ENCODE data around the gene TRIM54. TPM values are rescaled to one million over a fixed set of nuclear protein-coding genes. Genes with fewer than 3 reads are reported as not detected.

TRIM54 gene
- total and polyA plus RNA-seq, 9 donors: 45.5 to 106 (median 74.0) TPM

- no peak for DNase-seq
Measured at GRCh38 chr2:27353762-27354596, 71.8 kb downstream of the TRIM54 start.

DNA sequence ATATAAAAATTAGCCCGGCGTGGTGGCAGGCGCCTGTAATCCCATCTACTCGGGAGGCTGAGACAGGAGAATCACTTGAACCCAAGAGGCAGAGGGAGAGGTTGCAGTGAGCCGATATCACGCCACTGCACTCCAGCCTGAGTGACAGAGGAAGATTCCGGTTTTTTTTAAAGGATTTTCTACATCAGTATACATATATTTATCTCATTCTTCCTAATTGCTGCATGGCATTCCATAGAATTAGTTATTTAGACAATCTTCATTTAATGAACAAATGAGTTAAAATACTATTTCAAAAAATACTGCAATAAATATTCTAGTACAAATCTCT lies 72.3 kb downstream of the TRIM54 start:
- no peak for DNase-seq
- H3K36me3 ChIP-seq (ENCODE audit: control insufficient read depth, insufficient read depth, low read length): no peaks in the 10 kb centered on the region
- no peaks in the 10 kb centered on the region for H3K9me3 ChIP-seq (replicated peaks; ENCODE audit: control insufficient read depth, low read depth, low read length)
- no peak overlapping the region for H3K4me3 ChIP-seq (ENCODE audit: low read length)
- H3K27ac ChIP-seq (ENCODE audit: low read length): no peak overlapping the region
- peaks cover 17% of the 10 kb centered on the region for H3K4me1 ChIP-seq (ENCODE audit: control insufficient read depth, insufficient read depth, low read length)
- no peaks in the 10 kb centered on the region for H3K27me3 ChIP-seq (ENCODE audit: control insufficient read depth, insufficient read depth, low read length)
- WGBS (ENCODE audit: insufficient coverage): 92% methylated on average over 4 of the region's 7 CpGs

More at GRCh38 chr2:27353762-27354596, 71.8 kb downstream of the TRIM54 start:
- Histone ChIP-seq H3K27me3 (ENCODE audit: control insufficient read depth, insufficient read depth, low read length) (no peaks in the 10 kb centered on the region), H3K27ac (ENCODE audit: low read length) (no peak overlapping the region), H3K36me3 (ENCODE audit: control insufficient read depth, insufficient read depth, low read length) (no peaks in the 10 kb centered on the region), H3K4me3 (ENCODE audit: low read length) (no peak overlapping the region), H3K9me3 (replicated peaks; ENCODE audit: control insufficient read depth, low read depth, low read length) (no peaks in the 10 kb centered on the region), H3K4me1 (ENCODE audit: control insufficient read depth, insufficient read depth, low read length) (peaks cover 17% of the 10 kb centered on the region)
- 67% methylated on average over 3 of the region's 7 CpGs for WGBS (ENCODE audit: insufficient coverage)

DNA sequence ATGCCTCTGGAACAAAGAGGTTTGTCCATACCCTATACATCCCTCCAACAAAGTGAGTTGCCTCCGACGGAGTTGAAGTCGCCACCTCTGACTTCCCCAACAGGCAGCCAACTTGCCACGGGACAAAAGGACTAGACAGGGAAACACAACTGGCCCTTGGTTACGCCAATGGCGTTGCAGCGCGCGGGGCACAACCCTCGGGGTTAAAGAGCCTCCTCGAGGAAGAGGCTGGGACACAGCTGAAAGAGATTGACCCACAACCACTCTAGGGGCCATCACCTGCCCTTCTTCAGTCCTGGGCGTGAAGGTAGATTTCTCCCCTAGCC lies 73.8 kb downstream of the TRIM54 start:
- Histone ChIP-seq H3K36me3 (ENCODE audit: control insufficient read depth, insufficient read depth, low read length) (no peaks in the 10 kb centered on the region), H3K27ac (ENCODE audit: low read length) (peak overlapping the region; percentile 95), H3K4me1 (ENCODE audit: control insufficient read depth, insufficient read depth, low read length) (peaks cover 17% of the 10 kb centered on the region), H3K27me3 (ENCODE audit: control insufficient read depth, insufficient read depth, low read length) (no peaks in the 10 kb centered on the region), H3K4me3 (ENCODE audit: low read length) (peak overlapping the region; percentile 84), H3K9me3 (replicated peaks; ENCODE audit: control insufficient read depth, low read depth, low read length) (no peaks in the 10 kb centered on the region)
- 0% methylated on average over 12 of the region's 12 CpGs for WGBS (ENCODE audit: insufficient coverage)
- DNase-seq: peak; percentile 42

DNA sequence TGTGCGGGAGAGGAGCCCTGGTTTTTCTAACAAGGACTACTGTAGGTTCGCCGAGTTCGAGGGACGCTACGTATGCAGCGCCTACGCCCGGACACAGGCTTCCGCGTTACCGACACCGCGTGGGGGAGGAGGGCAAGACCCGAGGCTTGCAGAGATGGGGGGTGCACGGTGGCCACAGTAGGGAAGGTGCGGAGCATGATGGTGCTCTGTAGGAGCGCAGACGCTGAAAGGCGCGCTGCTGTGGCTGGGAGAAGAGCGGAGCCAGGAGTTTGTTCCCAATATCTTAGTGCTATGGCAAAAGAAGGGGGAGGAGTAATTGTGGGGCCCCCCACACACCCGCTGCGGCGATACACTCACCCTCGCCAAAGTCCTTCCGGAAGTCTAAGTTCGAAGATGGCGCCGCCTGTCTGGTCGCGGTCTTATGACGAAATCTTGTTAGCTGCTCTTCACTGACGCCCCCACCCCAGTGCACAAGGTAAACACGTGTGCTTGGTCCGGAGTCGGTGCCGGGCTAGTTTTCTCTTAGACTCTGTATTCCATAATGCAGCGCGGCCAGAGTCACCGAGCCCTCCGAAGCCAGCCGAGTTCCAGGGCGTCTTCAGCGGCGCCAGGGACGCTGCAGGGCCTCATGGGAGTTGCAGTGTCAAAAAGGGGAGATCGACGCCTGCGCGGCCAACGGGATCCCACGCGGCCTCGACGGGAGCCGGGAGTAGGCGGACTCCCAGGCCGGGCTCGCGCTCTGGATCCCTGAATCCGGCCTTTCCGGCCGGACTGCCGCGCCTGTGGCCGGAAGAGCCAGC lies 74.4 kb downstream of the TRIM54 start, which contains the start of gene GTF3C2:
Gene GTF3C2, minus strand, starts transcription at position 383 of the 800 bp plus-strand sequence. CDS start 13,210 bp downstream, outside the sequence.
- Histone ChIP-seq H3K36me3 (ENCODE audit: control insufficient read depth, insufficient read depth, low read length) (no peaks in the 10 kb centered on the region), H3K4me1 (ENCODE audit: control insufficient read depth, insufficient read depth, low read length) (peaks cover 17% of the 10 kb centered on the region), H3K27me3 (ENCODE audit: control insufficient read depth, insufficient read depth, low read length) (no peaks in the 10 kb centered on the region), H3K4me3 (ENCODE audit: low read length) (peak within 1 kb of the TSS; percentile 84), H3K9me3 (replicated peaks; ENCODE audit: control insufficient read depth, low read depth, low read length) (no peaks in the 10 kb centered on the region), H3K27ac (ENCODE audit: low read length) (peak within 1 kb of the TSS; percentile 95)
- DNase-seq: peak; percentile 99
- WGBS (ENCODE audit: insufficient coverage): under 1% methylated on average over 67 of the region's 67 CpGs

Other genes with a start within 250 kb of the TRIM54 start
- gene TMEM214, start 249.5 kb upstream of the TRIM54 start, total RNA-seq: 31.3 TPM
- gene TMEM214, start 249.5 kb upstream of the TRIM54 start, polyA plus RNA-seq (ENCODE audit: insufficient read depth in 1 of 8, insufficient read length in 8 of 8, low replicate concordance in 1 of 8): 10 to 100 TPM; 60.9 to 78.4 (median 69.2) TPM
- 12.4 TPM for gene AGBL5, start 230.8 kb upstream of the TRIM54 start, total RNA-seq
- gene AGBL5, start 230.8 kb upstream of the TRIM54 start, polyA plus RNA-seq (ENCODE audit: insufficient read depth in 1 of 8, insufficient read length in 8 of 8, low replicate concordance in 1 of 8): 10 to 100 TPM; 16.8 to 22.6 (median 20.5) TPM
- gene OST4, start 210.8 kb upstream of the TRIM54 start, total RNA-seq: 376 TPM
- gene OST4, start 210.8 kb upstream of the TRIM54 start, polyA plus RNA-seq (ENCODE audit: insufficient read depth in 1 of 8, insufficient read length in 8 of 8, low replicate concordance in 1 of 8): 100 to 1,000 TPM; 216 to 304 (median 252) TPM
- 76.9 TPM for gene EMILIN1, start 203.8 kb upstream of the TRIM54 start, total RNA-seq
- gene EMILIN1, start 203.8 kb upstream of the TRIM54 start, polyA plus RNA-seq (ENCODE audit: insufficient read depth in 1 of 8, insufficient read length in 8 of 8, low replicate concordance in 1 of 8): 100 to 1,000 TPM in 6 of 8 donors, 10 to 100 TPM in 2; 66.4 to 146 (median 113) TPM
- gene KHK, start 195.7 kb upstream of the TRIM54 start, total RNA-seq: 1.5 TPM
- gene KHK, start 195.7 kb upstream of the TRIM54 start, polyA plus RNA-seq (ENCODE audit: insufficient read depth in 1 of 8, insufficient read length in 8 of 8, low replicate concordance in 1 of 8): 10 to 100 TPM in 1 of 8 donors, 1 to 10 TPM in 7; 1.8 to 11.4 (median 2.3) TPM
- 6.7 TPM for gene CGREF1, start 163.3 kb upstream of the TRIM54 start, total RNA-seq
- 1 to 10 TPM in 7 of 8 donors, under 1 TPM in 1; 0.76 to 6.2 (median 1.9) TPM for gene CGREF1, start 163.3 kb upstream of the TRIM54 start, polyA plus RNA-seq (ENCODE audit: insufficient read depth in 1 of 8, insufficient read length in 8 of 8, low replicate concordance in 1 of 8)
- 0.09 TPM for gene ABHD1, start 158.6 kb upstream of the TRIM54 start, total RNA-seq
- gene ABHD1, start 158.6 kb upstream of the TRIM54 start, polyA plus RNA-seq (ENCODE audit: insufficient read depth in 1 of 8, insufficient read length in 8 of 8, low replicate concordance in 1 of 8): under 1 TPM; 0.04 to 0.45 (median 0.25) TPM
- gene PREB, start 147.8 kb upstream of the TRIM54 start, total RNA-seq: 26.9 TPM
- 10 to 100 TPM; 30.6 to 38.9 (median 36.2) TPM for gene PREB, start 147.8 kb upstream of the TRIM54 start, polyA plus RNA-seq (ENCODE audit: insufficient read depth in 1 of 8, insufficient read length in 8 of 8, low replicate concordance in 1 of 8)
- not detected for gene PRR30, start 143.0 kb upstream of the TRIM54 start, total RNA-seq
- not detected for gene PRR30, start 143.0 kb upstream of the TRIM54 start, polyA plus RNA-seq (ENCODE audit: insufficient read depth in 1 of 8, insufficient read length in 8 of 8, low replicate concordance in 1 of 8)
- gene TCF23, start 133.4 kb upstream of the TRIM54 start, total RNA-seq: 0.35 TPM
- gene TCF23, start 133.4 kb upstream of the TRIM54 start, polyA plus RNA-seq (ENCODE audit: insufficient read depth in 1 of 8, insufficient read length in 8 of 8, low replicate concordance in 1 of 8): under 1 TPM; 0.09 to 0.39 (median 0.29) TPM
- gene ATRAID, start 70.4 kb upstream of the TRIM54 start, total RNA-seq: 121 TPM
- 100 to 1,000 TPM in 1 of 8 donors, 10 to 100 TPM in 7; 84.5 to 114 (median 93.0) TPM for gene ATRAID, start 70.4 kb upstream of the TRIM54 start, polyA plus RNA-seq (ENCODE audit: insufficient read depth in 1 of 8, insufficient read length in 8 of 8, low replicate concordance in 1 of 8)
- gene SLC5A6, start 70.2 kb upstream of the TRIM54 start, total RNA-seq: 11.4 TPM
- 10 to 100 TPM; 16.8 to 25.5 (median 19.8) TPM for gene SLC5A6, start 70.2 kb upstream of the TRIM54 start, polyA plus RNA-seq (ENCODE audit: insufficient read depth in 1 of 8, insufficient read length in 8 of 8, low replicate concordance in 1 of 8)
- gene CAD, start 65.1 kb upstream of the TRIM54 start, total RNA-seq: 16.9 TPM
- 10 to 100 TPM; 25.9 to 40.7 (median 33.1) TPM for gene CAD, start 65.1 kb upstream of the TRIM54 start, polyA plus RNA-seq (ENCODE audit: insufficient read depth in 1 of 8, insufficient read length in 8 of 8, low replicate concordance in 1 of 8)
- gene SLC30A3, start 19.4 kb upstream of the TRIM54 start, total RNA-seq: 0.18 TPM
- gene SLC30A3, start 19.4 kb upstream of the TRIM54 start, polyA plus RNA-seq (ENCODE audit: insufficient read depth in 1 of 8, insufficient read length in 8 of 8, low replicate concordance in 1 of 8): under 1 TPM; 0.22 to 0.99 (median 0.69) TPM
- gene DNAJC5G, start 7.0 kb upstream of the TRIM54 start, total RNA-seq: not detected
- gene DNAJC5G, start 7.0 kb upstream of the TRIM54 start, polyA plus RNA-seq (ENCODE audit: insufficient read depth in 1 of 8, insufficient read length in 8 of 8, low replicate concordance in 1 of 8): under 1 TPM in 3 of 8 donors, not detected in 5; 0.19 to 0.23 (median 0.19) TPM
- 1.1 TPM for gene UCN, start 26.0 kb downstream of the TRIM54 start, total RNA-seq
- gene UCN, start 26.0 kb downstream of the TRIM54 start, polyA plus RNA-seq (ENCODE audit: insufficient read depth in 1 of 8, insufficient read length in 8 of 8, low replicate concordance in 1 of 8): 1 to 10 TPM in 6 of 8 donors, under 1 TPM in 2; 0.76 to 2.4 (median 1.4) TPM
- 45.7 TPM for gene MPV17, start 40.7 kb downstream of the TRIM54 start, total RNA-seq
- 10 to 100 TPM; 39.0 to 58.3 (median 46.7) TPM for gene MPV17, start 40.7 kb downstream of the TRIM54 start, polyA plus RNA-seq (ENCODE audit: insufficient read depth in 1 of 8, insufficient read length in 8 of 8, low replicate concordance in 1 of 8)
- gene GTF3C2, start 74.3 kb downstream of the TRIM54 start, total RNA-seq: 22.3 TPM
- 10 to 100 TPM; 28.7 to 38.7 (median 31.6) TPM for gene GTF3C2, start 74.3 kb downstream of the TRIM54 start, polyA plus RNA-seq (ENCODE audit: insufficient read depth in 1 of 8, insufficient read length in 8 of 8, low replicate concordance in 1 of 8)
- 22.5 TPM for gene EIF2B4, start 87.9 kb downstream of the TRIM54 start, total RNA-seq
- gene EIF2B4, start 87.9 kb downstream of the TRIM54 start, polyA plus RNA-seq (ENCODE audit: insufficient read depth in 1 of 8, insufficient read length in 8 of 8, low replicate concordance in 1 of 8): 10 to 100 TPM; 28.4 to 37.7 (median 32.9) TPM
- gene SNX17, start 88.2 kb downstream of the TRIM54 start, total RNA-seq: 71.2 TPM
- 10 to 100 TPM; 71.6 to 87.1 (median 80.7) TPM for gene SNX17, start 88.2 kb downstream of the TRIM54 start, polyA plus RNA-seq (ENCODE audit: insufficient read depth in 1 of 8, insufficient read length in 8 of 8, low replicate concordance in 1 of 8)
- gene ZNF513, start 98.3 kb downstream of the TRIM54 start, total RNA-seq: 7.3 TPM
- 10 to 100 TPM; 11.5 to 19.0 (median 14.0) TPM for gene ZNF513, start 98.3 kb downstream of the TRIM54 start, polyA plus RNA-seq (ENCODE audit: insufficient read depth in 1 of 8, insufficient read length in 8 of 8, low replicate concordance in 1 of 8)
- 39.0 TPM for gene PPM1G, start 127.2 kb downstream of the TRIM54 start, total RNA-seq
- 10 to 100 TPM; 54.9 to 70.1 (median 60.7) TPM for gene PPM1G, start 127.2 kb downstream of the TRIM54 start, polyA plus RNA-seq (ENCODE audit: insufficient read depth in 1 of 8, insufficient read length in 8 of 8, low replicate concordance in 1 of 8)
- gene NRBP1, start 146.2 kb downstream of the TRIM54 start, total RNA-seq: 65.9 TPM
- gene NRBP1, start 146.2 kb downstream of the TRIM54 start, polyA plus RNA-seq (ENCODE audit: insufficient read depth in 1 of 8, insufficient read length in 8 of 8, low replicate concordance in 1 of 8): 100 to 1,000 TPM; 109 to 135 (median 116) TPM
- 0.53 TPM for gene KRTCAP3, start 160.0 kb downstream of the TRIM54 start, total RNA-seq
- gene KRTCAP3, start 160.0 kb downstream of the TRIM54 start, polyA plus RNA-seq (ENCODE audit: insufficient read depth in 1 of 8, insufficient read length in 8 of 8, low replicate concordance in 1 of 8): 1 to 10 TPM in 7 of 8 donors, under 1 TPM in 1; 1.00 to 4.3 (median 2.4) TPM
- gene IFT172, start 207.3 kb downstream of the TRIM54 start, total RNA-seq: 17.8 TPM
- 10 to 100 TPM; 14.4 to 29.3 (median 21.1) TPM for gene IFT172, start 207.3 kb downstream of the TRIM54 start, polyA plus RNA-seq (ENCODE audit: insufficient read depth in 1 of 8, insufficient read length in 8 of 8, low replicate concordance in 1 of 8)
- 11.0 TPM for gene FNDC4, start 212.8 kb downstream of the TRIM54 start, total RNA-seq
- gene FNDC4, start 212.8 kb downstream of the TRIM54 start, polyA plus RNA-seq (ENCODE audit: insufficient read depth in 1 of 8, insufficient read length in 8 of 8, low replicate concordance in 1 of 8): 10 to 100 TPM in 3 of 8 donors, 1 to 10 TPM in 5; 8.0 to 13.4 (median 9.5) TPM
- not detected for gene GCKR, start 214.4 kb downstream of the TRIM54 start, total RNA-seq
- gene GCKR, start 214.4 kb downstream of the TRIM54 start, polyA plus RNA-seq (ENCODE audit: insufficient read depth in 1 of 8, insufficient read length in 8 of 8, low replicate concordance in 1 of 8): under 1 TPM in 7 of 8 donors, not detected in 1; 0.06 to 0.31 (median 0.15) TPM

Measured in muscle of leg (tissue), 11 donors.